Gastrocnemius medialis (tissue), 4 donors: ENCODE data around the gene ENDOV.

ENCODE experiments used
- CTCF ChIP-seq, 5 experiments: fragments of 450-650 bp in 3 of 5; fragments of 200-600 bp in 2 of 5; sonication (generic) in 2 of 5; IDR thresholded peaks in 4 of 5; conservative IDR thresholded peaks in 1 of 5; 1 replicate in 4 of 5; 2 replicates in 1 of 5; pipeline ENCODE4 v1.5.1; 2016 to 2019; ENCODE audit warnings: antibody characterized with exemption in 5 of 5, mild to moderate bottlenecking in 3 of 5, moderate library complexity in 3 of 5
- POLR2A ChIP-seq, 2 donors: fragments of 450-650 bp; IDR thresholded peaks; one replicate each; pipeline ENCODE4 v1.6.1; 2017; ENCODE audit warnings: antibody characterized with exemption in 2 of 2, mild to moderate bottlenecking in 2 of 2, moderate library complexity in 2 of 2

DNA sequence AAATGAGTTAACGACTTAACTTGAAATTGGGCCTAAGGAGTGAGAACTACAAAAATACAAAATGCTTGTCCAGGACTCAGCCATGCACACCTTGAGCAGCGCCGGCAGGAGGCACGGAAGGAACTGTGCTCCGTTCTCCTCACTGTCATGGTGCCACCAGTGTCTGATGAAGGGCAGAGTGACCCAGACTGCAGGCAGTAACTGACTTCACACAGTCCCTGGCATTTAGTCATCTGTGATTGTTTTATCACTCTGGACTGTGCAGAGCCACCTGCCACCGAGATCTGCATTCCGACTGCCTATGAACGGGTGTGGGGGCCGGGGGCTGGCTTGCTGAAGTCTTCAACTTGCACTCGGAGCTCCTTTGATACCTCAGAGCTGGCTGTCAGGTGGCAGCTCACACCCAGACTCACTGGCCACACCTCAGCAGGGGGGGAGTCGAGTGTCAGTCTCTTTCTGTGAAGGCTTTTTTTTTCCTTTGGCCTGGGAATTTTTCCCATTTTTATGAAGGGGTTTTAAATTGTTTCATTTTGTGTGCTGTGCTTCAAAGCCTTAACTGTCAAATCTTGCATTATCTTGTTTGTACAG lies 20.2 kb upstream of the ENDOV start:
- no peak for TF ChIP-seq CTCF (IDR thresholded peaks at IDR 0.05 in 4 of 5, conservative IDR thresholded peaks at IDR 0.05 in 1 of 5)
- no peak for TF ChIP-seq POLR2A (IDR thresholded peaks at IDR 0.05)
